Liver (tissue), 9 donors: ENCODE data around the gene PAK4. TPM values are rescaled to one million over a fixed set of nuclear protein-coding genes. Genes with fewer than 3 reads are reported as not detected.

Experiments
- DNase-seq: peaks from one replicate; pipeline ENCODE4 v3.0.0-alpha.2; 2017; ENCODE audit warnings: low spot score
- H3K27ac ChIP-seq, 2 donors: one replicate each; pipeline ENCODE4 v1.7.0; 2013; ENCODE audit warnings: inconsistent platforms in 2 of 2, low read length in 2 of 2, control low read depth in 1 of 2, low read depth in 1 of 2, mild to moderate bottlenecking in 1 of 2
- H3K27me3 ChIP-seq, 4 donors: one replicate each; pipeline versions ENCODE4 v1.6.1 to v1.7.0; 2013; ENCODE audit warnings: low read length in 3 of 4, inconsistent platforms in 1 of 4, mild to moderate bottlenecking in 1 of 4, moderate library complexity in 1 of 4; ENCODE audit not compliant: control insufficient read depth in 4 of 4, insufficient read depth in 4 of 4
- H3K36me3 ChIP-seq, 4 donors: one replicate each; pipeline versions ENCODE4 v1.6.1 to v1.7.0; 2013; ENCODE audit warnings: low read length in 3 of 4, mild to moderate bottlenecking in 3 of 4, low read depth in 1 of 4, moderate library complexity in 1 of 4; ENCODE audit not compliant: control insufficient read depth in 4 of 4, insufficient read depth in 3 of 4
- H3K4me1 ChIP-seq, 4 donors: one replicate each; pipeline versions ENCODE4 v1.6.1 to v1.7.0; 2013; ENCODE audit warnings: low read length in 3 of 4, mild to moderate bottlenecking in 3 of 4, moderate library complexity in 1 of 4; ENCODE audit not compliant: control insufficient read depth in 4 of 4, insufficient read depth in 4 of 4
- H3K4me3 ChIP-seq, 3 donors: one replicate each; pipeline versions ENCODE4 v1.6.1 to v1.7.0; 2013; ENCODE audit warnings: low read length in 3 of 3, control low read depth in 1 of 3, low read depth in 1 of 3, mild to moderate bottlenecking in 1 of 3
- H3K9ac ChIP-seq, 2 donors: one replicate each; pipeline ENCODE4 v1.7.0; 2013; ENCODE audit warnings: low read length in 2 of 2, mild to moderate bottlenecking in 2 of 2, moderate library complexity in 2 of 2, control low read depth in 1 of 2, low read depth in 1 of 2
- H3K9me3 ChIP-seq, 4 donors: one replicate each; pipeline versions ENCODE4 v1.6.1 to v1.7.0; 2013; ENCODE audit warnings: low read length in 3 of 4; ENCODE audit not compliant: control insufficient read depth in 4 of 4
- EGR1 ChIP-seq, 2 donors: IDR thresholded peaks; 2 replicates each; pipeline ENCODE4 v1.6.1; 2016 to 2018; ENCODE audit warnings: antibody characterized with exemption in 2 of 2, low read depth in 2 of 2
- FOXA1 ChIP-seq: IDR thresholded peaks from 2 replicates; pipeline ENCODE4 v1.6.1; 2016; ENCODE audit warnings: antibody characterized with exemption
- GABPA ChIP-seq, 2 donors: IDR thresholded peaks in 1 of 2; conservative IDR thresholded peaks in 1 of 2; 2 replicates each; pipeline ENCODE4 v1.6.1; 2016; ENCODE audit warnings: antibody characterized with exemption in 2 of 2, mild to moderate bottlenecking in 1 of 2, moderate library complexity in 1 of 2
- HNF4A ChIP-seq, 2 donors: conservative IDR thresholded peaks; 2 replicates each; pipeline ENCODE4 v1.6.1; 2016; ENCODE audit warnings: antibody characterized with exemption in 2 of 2, mild to moderate bottlenecking in 2 of 2
- HNF4G ChIP-seq: IDR thresholded peaks from 2 replicates; pipeline ENCODE4 v1.6.1; 2016; ENCODE audit warnings: antibody characterized with exemption
- JUND ChIP-seq, 2 donors: IDR thresholded peaks; 2 replicates each; pipeline ENCODE4 v1.6.1; 2016; ENCODE audit warnings: antibody characterized with exemption in 2 of 2
- NR2F2 ChIP-seq: IDR thresholded peaks from 2 replicates; pipeline ENCODE4 v1.6.1; 2016; ENCODE audit warnings: antibody characterized with exemption
- SP1 ChIP-seq: IDR thresholded peaks from 2 replicates; pipeline ENCODE4 v1.6.1; 2018; ENCODE audit warnings: antibody characterized with exemption, mild to moderate bottlenecking
- TAF1 ChIP-seq: conservative IDR thresholded peaks from 2 replicates; pipeline ENCODE4 v1.6.1; 2016; ENCODE audit warnings: antibody characterized with exemption, mild to moderate bottlenecking
- YY1 ChIP-seq: IDR thresholded peaks from 2 replicates; pipeline ENCODE4 v1.6.1; 2016; ENCODE audit warnings: antibody characterized with exemption, mild to moderate bottlenecking
- WGBS: extraction: QIAGEN DNeasy Blood & Tissue Kit; methylation state at CpG from one replicate; pipeline ENCODE4 v1.1.7; 2013; 5-methylcytosine and 5-hydroxymethylcytosine counted together
- polyA plus RNA-seq, 2 donors: library from polyadenylated mRNA; stranded (reverse) in 1 of 2; unstranded in 1 of 2; fragments of 200-250 nt in 1 of 2; fragments of >200 nt in 1 of 2; fragmentation: Nextera tagmentation in 1 of 2; extraction: Ambion mirVana in 1 of 2; gene quantifications; one replicate each; pipeline versions ENCODE4 v1.2.1 to v1.2.3, GENCODE V29; 2013 to 2015
- total RNA-seq, 2 donors: library from RNA; depleted of rRNA; stranded (reverse); fragments of >200 nt; gene quantifications; one replicate each; pipeline ENCODE4 v1.2.3, GENCODE V29; 2014
- TF ChIP-seq, protein P1 (sequence below): IDR thresholded peaks from 2 replicates; pipeline ENCODE4 v1.6.1; 2016; ENCODE audit warnings: antibody characterized with exemption, mild to moderate bottlenecking
- TF ChIP-seq, protein P2 (sequence below): IDR thresholded peaks from 2 replicates; pipeline ENCODE4 v1.6.1; 2016; ENCODE audit warnings: antibody characterized with exemption
- TF ChIP-seq, protein P3 (sequence below): fragments of 150-350 bp; IDR thresholded peaks from 2 replicates; pipeline ENCODE4 v1.5.1; 2017; ENCODE audit warnings: improper control_type of control experiment, low read depth, low read length; ENCODE audit not compliant: missing input control
- TF ChIP-seq, protein P4 (sequence below): IDR thresholded peaks from 2 replicates; pipeline ENCODE4 v1.6.1; 2016; ENCODE audit warnings: antibody characterized with exemption
- TF ChIP-seq, protein P5 (sequence below): IDR thresholded peaks from 2 replicates; pipeline ENCODE4 v1.6.1; 2016; ENCODE audit warnings: antibody characterized with exemption
- donor health status: healthy.
- donor health status: healthy.
- donor health status: healthy.
- donor health status: healthy.
- donor health status: healthy.

PAK4 gene
- total and polyA plus RNA-seq, 4 donors: 5.4 to 16.6 (median 7.7) TPM

DNA sequence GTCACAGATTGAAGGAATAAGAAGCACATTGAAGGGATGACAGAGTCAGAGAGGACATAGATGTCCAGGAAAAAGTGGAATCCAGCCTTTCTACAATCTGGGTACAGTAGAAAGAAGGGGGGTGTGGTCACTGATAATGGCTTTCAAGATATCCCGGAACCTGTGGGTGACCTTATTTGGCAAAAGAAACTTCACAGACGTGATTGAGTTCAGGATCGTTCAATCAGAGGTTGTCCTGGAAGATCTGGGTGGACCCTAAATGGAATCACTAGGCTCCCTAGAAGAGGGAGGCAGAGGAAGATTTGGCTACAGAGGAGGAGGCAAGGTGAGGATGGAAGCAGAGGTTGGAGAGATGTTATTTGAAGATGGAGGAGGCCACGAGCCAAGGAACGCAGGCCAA, 91.5 kb downstream of the PAK4 start:
- Histone ChIP-seq H3K4me1 (no peaks in the 10 kb centered on the region), H3K4me3 (no peak overlapping the region), H3K36me3 (no peaks in the 10 kb centered on the region), H3K27ac (no peak overlapping the region), H3K9ac (no peak overlapping the region), H3K9me3 (peaks cover 0 to 2% (median 0%) of the 10 kb centered on the region in 4 donors), H3K27me3 (peaks cover 0 to 3% (median 0%) of the 10 kb centered on the region in 4 donors)
- TF ChIP-seq, protein P1, sequence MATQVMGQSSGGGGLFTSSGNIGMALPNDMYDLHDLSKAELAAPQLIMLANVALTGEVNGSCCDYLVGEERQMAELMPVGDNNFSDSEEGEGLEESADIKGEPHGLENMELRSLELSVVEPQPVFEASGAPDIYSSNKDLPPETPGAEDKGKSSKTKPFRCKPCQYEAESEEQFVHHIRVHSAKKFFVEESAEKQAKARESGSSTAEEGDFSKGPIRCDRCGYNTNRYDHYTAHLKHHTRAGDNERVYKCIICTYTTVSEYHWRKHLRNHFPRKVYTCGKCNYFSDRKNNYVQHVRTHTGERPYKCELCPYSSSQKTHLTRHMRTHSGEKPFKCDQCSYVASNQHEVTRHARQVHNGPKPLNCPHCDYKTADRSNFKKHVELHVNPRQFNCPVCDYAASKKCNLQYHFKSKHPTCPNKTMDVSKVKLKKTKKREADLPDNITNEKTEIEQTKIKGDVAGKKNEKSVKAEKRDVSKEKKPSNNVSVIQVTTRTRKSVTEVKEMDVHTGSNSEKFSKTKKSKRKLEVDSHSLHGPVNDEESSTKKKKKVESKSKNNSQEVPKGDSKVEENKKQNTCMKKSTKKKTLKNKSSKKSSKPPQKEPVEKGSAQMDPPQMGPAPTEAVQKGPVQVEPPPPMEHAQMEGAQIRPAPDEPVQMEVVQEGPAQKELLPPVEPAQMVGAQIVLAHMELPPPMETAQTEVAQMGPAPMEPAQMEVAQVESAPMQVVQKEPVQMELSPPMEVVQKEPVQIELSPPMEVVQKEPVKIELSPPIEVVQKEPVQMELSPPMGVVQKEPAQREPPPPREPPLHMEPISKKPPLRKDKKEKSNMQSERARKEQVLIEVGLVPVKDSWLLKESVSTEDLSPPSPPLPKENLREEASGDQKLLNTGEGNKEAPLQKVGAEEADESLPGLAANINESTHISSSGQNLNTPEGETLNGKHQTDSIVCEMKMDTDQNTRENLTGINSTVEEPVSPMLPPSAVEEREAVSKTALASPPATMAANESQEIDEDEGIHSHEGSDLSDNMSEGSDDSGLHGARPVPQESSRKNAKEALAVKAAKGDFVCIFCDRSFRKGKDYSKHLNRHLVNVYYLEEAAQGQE: no peak
- TF ChIP-seq FOXA1 (no peak), YY1 (no peak), EGR1 (IDR thresholded peaks at IDR 0.05; ENCODE audit: low read depth in 2 of 2) (no peak), SP1 (no peak), HNF4A (conservative IDR thresholded peaks at IDR 0.05) (no peak), GABPA (IDR thresholded peaks at IDR 0.05 in 1 of 2, conservative IDR thresholded peaks at IDR 0.05 in 1 of 2) (no peak), HNF4G (no peak), NR2F2 (no peak), TAF1 (no peak), JUND (IDR thresholded peaks at IDR 0.05) (no peak)
- TF ChIP-seq, protein P2, sequence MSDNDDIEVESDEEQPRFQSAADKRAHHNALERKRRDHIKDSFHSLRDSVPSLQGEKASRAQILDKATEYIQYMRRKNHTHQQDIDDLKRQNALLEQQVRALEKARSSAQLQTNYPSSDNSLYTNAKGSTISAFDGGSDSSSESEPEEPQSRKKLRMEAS: no peak
- TF ChIP-seq, protein P3, sequence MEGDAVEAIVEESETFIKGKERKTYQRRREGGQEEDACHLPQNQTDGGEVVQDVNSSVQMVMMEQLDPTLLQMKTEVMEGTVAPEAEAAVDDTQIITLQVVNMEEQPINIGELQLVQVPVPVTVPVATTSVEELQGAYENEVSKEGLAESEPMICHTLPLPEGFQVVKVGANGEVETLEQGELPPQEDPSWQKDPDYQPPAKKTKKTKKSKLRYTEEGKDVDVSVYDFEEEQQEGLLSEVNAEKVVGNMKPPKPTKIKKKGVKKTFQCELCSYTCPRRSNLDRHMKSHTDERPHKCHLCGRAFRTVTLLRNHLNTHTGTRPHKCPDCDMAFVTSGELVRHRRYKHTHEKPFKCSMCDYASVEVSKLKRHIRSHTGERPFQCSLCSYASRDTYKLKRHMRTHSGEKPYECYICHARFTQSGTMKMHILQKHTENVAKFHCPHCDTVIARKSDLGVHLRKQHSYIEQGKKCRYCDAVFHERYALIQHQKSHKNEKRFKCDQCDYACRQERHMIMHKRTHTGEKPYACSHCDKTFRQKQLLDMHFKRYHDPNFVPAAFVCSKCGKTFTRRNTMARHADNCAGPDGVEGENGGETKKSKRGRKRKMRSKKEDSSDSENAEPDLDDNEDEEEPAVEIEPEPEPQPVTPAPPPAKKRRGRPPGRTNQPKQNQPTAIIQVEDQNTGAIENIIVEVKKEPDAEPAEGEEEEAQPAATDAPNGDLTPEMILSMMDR: no peak
- TF ChIP-seq, protein P4, sequence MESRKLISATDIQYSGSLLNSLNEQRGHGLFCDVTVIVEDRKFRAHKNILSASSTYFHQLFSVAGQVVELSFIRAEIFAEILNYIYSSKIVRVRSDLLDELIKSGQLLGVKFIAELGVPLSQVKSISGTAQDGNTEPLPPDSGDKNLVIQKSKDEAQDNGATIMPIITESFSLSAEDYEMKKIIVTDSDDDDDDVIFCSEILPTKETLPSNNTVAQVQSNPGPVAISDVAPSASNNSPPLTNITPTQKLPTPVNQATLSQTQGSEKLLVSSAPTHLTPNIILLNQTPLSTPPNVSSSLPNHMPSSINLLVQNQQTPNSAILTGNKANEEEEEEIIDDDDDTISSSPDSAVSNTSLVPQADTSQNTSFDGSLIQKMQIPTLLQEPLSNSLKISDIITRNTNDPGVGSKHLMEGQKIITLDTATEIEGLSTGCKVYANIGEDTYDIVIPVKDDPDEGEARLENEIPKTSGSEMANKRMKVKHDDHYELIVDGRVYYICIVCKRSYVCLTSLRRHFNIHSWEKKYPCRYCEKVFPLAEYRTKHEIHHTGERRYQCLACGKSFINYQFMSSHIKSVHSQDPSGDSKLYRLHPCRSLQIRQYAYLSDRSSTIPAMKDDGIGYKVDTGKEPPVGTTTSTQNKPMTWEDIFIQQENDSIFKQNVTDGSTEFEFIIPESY: no peak
- TF ChIP-seq, protein P5, sequence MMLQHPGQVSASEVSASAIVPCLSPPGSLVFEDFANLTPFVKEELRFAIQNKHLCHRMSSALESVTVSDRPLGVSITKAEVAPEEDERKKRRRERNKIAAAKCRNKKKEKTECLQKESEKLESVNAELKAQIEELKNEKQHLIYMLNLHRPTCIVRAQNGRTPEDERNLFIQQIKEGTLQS: no peak
- no peak for DNase-seq
- 83% methylated on average over 5 of the region's 5 CpGs for WGBS
